Progenitor cell of endocrine pancreas (in vitro differentiated cells): ENCODE measurements around the gene MPDZ. TPM values are rescaled to one million over a fixed set of nuclear protein-coding genes. Genes with fewer than 3 reads are reported as not detected.

Experiments
- DNase-seq: peaks from one replicate; pipeline ENCODE4 v3.0.0; 2021; ENCODE audit warnings: low spot score; ENCODE audit not compliant: unreplicated experiment
- H3K27ac Mint-ChIP-seq: 2 replicates; pipeline ENCODE4 v1.8.0; 2021; ENCODE audit warnings: mild to moderate bottlenecking, moderate library complexity, mixed read lengths
- H3K27me3 Mint-ChIP-seq: 2 replicates; pipeline ENCODE4 v1.8.0; 2021; ENCODE audit warnings: mixed read lengths
- H3K36me3 Mint-ChIP-seq: 2 replicates; pipeline ENCODE4 v1.8.0; 2022; ENCODE audit warnings: mixed read lengths; ENCODE audit not compliant: insufficient read depth
- H3K4me1 Mint-ChIP-seq: 2 replicates; pipeline ENCODE4 v1.8.0; 2021; ENCODE audit warnings: low read depth, mixed read lengths
- H3K4me3 Mint-ChIP-seq: 2 replicates; pipeline ENCODE4 v1.8.0; 2021; ENCODE audit warnings: low read depth, mild to moderate bottlenecking, moderate library complexity, mixed read lengths
- H3K9me3 Mint-ChIP-seq: 2 replicates; pipeline ENCODE4 v1.8.0; 2021; ENCODE audit warnings: low read depth, mixed read lengths
- CTCF ChIP-seq: fragments of 200-600 bp; sonication (generic); IDR thresholded peaks from one replicate; pipeline ENCODE4 v1.5.0; 2021; ENCODE audit warnings: antibody characterized with exemption, mild to moderate bottlenecking; ENCODE audit not compliant: unreplicated experiment
- total RNA-seq: library from RNA; stranded (reverse); gene quantifications from 2 replicates; pipeline ENCODE4 v1.2.1, GENCODE V29; 2021

Gene MPDZ
- total RNA-seq, 1 donor from 2014 or later, result 65.1 TPM

GRCh38 chr9:13111778-13112177 is 167.7 kb downstream of the MPDZ start:
- TF ChIP-seq CTCF, result no peak
- Mint-ChIP-seq H3K27ac (no peak overlapping the region), H3K9me3 (no peaks in the 10 kb centered on the region), H3K27me3 (no peaks in the 10 kb centered on the region), H3K4me3 (no peak overlapping the region), H3K4me1 (no peaks in the 10 kb centered on the region), H3K36me3 (peaks cover 17% of the 10 kb centered on the region)
- no peak for DNase-seq

GRCh38 chr9:13110766-13111417 is 168.6 kb downstream of the MPDZ start:
- peaks cover 20% of the 10 kb centered on the region for H3K36me3 Mint-ChIP-seq
- TF ChIP-seq CTCF, result no peak
- H3K27me3 Mint-ChIP-seq, result no peaks in the 10 kb centered on the region
- no peaks in the 10 kb centered on the region for H3K9me3 Mint-ChIP-seq
- no peak overlapping the region for H3K27ac Mint-ChIP-seq
- H3K4me3 Mint-ChIP-seq, result no peak overlapping the region
- no peaks in the 10 kb centered on the region for H3K4me1 Mint-ChIP-seq
- DNase-seq, result no peak

- H3K27me3 Mint-ChIP-seq, result no peaks in the 10 kb centered on the region
- no peak for TF ChIP-seq CTCF
- no peaks in the 10 kb centered on the region for H3K9me3 Mint-ChIP-seq
- H3K4me3 Mint-ChIP-seq, result no peak overlapping the region
- H3K27ac Mint-ChIP-seq, result no peak overlapping the region
- peaks cover 19% of the 10 kb centered on the region for H3K36me3 Mint-ChIP-seq
- H3K4me1 Mint-ChIP-seq, result no peaks in the 10 kb centered on the region
- DNase-seq, result no peak
Observed at GRCh38 chr9:13109781-13110180, 169.7 kb downstream of the MPDZ start.

GRCh38 chr9:13107008-13107407 is 172.5 kb downstream of the MPDZ start:
- no peak overlapping the region for H3K4me3 Mint-ChIP-seq
- no peak overlapping the region for H3K27ac Mint-ChIP-seq
- H3K27me3 Mint-ChIP-seq, result no peaks in the 10 kb centered on the region
- peaks cover 4% of the 10 kb centered on the region for H3K4me1 Mint-ChIP-seq
- H3K36me3 Mint-ChIP-seq, result peaks cover 26% of the 10 kb centered on the region
- DNase-seq, result no peak
- no peak for TF ChIP-seq CTCF
- H3K9me3 Mint-ChIP-seq, result no peaks in the 10 kb centered on the region

- no peak for TF ChIP-seq CTCF
- no peak for DNase-seq
- Mint-ChIP-seq H3K36me3 (peaks cover 12% of the 10 kb centered on the region), H3K4me1 (peaks cover 8% of the 10 kb centered on the region), H3K27me3 (no peaks in the 10 kb centered on the region), H3K9me3 (no peaks in the 10 kb centered on the region), H3K27ac (no peak overlapping the region), H3K4me3 (no peak overlapping the region)
Observed at GRCh38 chr9:13100914-13101572, 178.4 kb downstream of the MPDZ start.
